ENCODE measurements around the gene CDH12.

DNA sequence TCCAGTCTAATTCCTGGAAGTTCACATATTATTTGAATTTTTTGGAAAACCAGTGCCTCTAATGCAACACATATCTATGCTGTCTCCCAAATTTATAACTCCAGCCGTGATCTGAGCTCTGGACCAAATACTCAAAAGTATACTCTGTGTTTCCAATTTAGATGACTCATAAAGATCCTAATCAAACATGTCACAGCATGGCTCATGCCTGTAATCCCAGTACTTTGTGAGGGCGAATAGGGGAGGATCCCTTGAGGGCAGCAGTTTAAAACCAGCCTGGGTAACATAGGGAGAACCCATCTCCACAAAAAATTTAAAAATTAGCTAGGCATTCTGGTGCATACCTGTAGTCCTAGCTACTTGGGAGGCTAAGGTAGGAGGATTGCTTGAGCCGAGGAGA is 388.0 kb downstream of the CDH12 start:
- TF ChIP-seq, protein P1, sequence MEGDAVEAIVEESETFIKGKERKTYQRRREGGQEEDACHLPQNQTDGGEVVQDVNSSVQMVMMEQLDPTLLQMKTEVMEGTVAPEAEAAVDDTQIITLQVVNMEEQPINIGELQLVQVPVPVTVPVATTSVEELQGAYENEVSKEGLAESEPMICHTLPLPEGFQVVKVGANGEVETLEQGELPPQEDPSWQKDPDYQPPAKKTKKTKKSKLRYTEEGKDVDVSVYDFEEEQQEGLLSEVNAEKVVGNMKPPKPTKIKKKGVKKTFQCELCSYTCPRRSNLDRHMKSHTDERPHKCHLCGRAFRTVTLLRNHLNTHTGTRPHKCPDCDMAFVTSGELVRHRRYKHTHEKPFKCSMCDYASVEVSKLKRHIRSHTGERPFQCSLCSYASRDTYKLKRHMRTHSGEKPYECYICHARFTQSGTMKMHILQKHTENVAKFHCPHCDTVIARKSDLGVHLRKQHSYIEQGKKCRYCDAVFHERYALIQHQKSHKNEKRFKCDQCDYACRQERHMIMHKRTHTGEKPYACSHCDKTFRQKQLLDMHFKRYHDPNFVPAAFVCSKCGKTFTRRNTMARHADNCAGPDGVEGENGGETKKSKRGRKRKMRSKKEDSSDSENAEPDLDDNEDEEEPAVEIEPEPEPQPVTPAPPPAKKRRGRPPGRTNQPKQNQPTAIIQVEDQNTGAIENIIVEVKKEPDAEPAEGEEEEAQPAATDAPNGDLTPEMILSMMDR (IDR thresholded peaks at IDR 0.05) = no peak
- TF ChIP-seq POLR2A (IDR thresholded peaks at IDR 0.05) = no peak
